HL-60 (cell line): Measurements from ENCODE around the gene WDR26.

Experiments
- DNase-seq, 2 experiments: peaks; one replicate each; pipeline ENCODE4 v3.0.0-alpha.2; 2010 to 2020; ENCODE audit warnings: low read depth in 1 of 2, low spot score in 1 of 2
- H3K27ac ChIP-seq: fragments of 250-450 bp; sonication (Bioruptor Pico); replicated peaks from 2 replicates; pipeline ENCODE4 v1.5.1; 2020; ENCODE audit warnings: mild to moderate bottlenecking, moderate library complexity
- H3K27me3 ChIP-seq: fragments of 250-450 bp; sonication (Bioruptor Pico); 2 replicates; pipeline ENCODE4 v1.5.1; 2021; ENCODE audit warnings: mild to moderate bottlenecking, moderate library complexity; ENCODE audit not compliant: insufficient read depth, poor library complexity, severe bottlenecking
- H3K4me3 ChIP-seq: replicated peaks from 2 replicates; pipeline ENCODE4 v1.5.1; 2011; ENCODE audit warnings: mild to moderate bottlenecking, control low read depth, low read length; ENCODE audit not compliant: insufficient read depth
- GABPA ChIP-seq: IDR thresholded peaks from 2 replicates; pipeline ENCODE4 v1.6.1; 2012; ENCODE audit warnings: low read depth
- POLR2AphosphoS5 ChIP-seq: IDR thresholded peaks from 2 replicates; pipeline ENCODE4 v1.6.1; 2012; ENCODE audit warnings: low read depth
- SPI1 ChIP-seq: IDR thresholded peaks from 2 replicates; pipeline ENCODE4 v1.6.1; 2012; ENCODE audit warnings: low read depth, mild to moderate bottlenecking, borderline replicate concordance
- TF ChIP-seq, protein P1 (sequence below): IDR thresholded peaks from one replicate; pipeline ENCODE4 v1.5.1; 2011; ENCODE audit warnings: low read length, control low read depth, inconsistent platforms; ENCODE audit not compliant: insufficient read depth
- TF ChIP-seq, protein P2 (sequence below): IDR thresholded peaks from 2 replicates; pipeline ENCODE4 v1.6.1; 2012; ENCODE audit warnings: low read depth; ENCODE audit not compliant: insufficient replicate concordance

WDR26 gene

GRCh38 chr1:224408294-224408590, 26.4 kb downstream of the WDR26 start:
- TF ChIP-seq GABPA (no peak), SPI1 (no peak), POLR2AphosphoS5 (no peak)
- TF ChIP-seq, protein P1, sequence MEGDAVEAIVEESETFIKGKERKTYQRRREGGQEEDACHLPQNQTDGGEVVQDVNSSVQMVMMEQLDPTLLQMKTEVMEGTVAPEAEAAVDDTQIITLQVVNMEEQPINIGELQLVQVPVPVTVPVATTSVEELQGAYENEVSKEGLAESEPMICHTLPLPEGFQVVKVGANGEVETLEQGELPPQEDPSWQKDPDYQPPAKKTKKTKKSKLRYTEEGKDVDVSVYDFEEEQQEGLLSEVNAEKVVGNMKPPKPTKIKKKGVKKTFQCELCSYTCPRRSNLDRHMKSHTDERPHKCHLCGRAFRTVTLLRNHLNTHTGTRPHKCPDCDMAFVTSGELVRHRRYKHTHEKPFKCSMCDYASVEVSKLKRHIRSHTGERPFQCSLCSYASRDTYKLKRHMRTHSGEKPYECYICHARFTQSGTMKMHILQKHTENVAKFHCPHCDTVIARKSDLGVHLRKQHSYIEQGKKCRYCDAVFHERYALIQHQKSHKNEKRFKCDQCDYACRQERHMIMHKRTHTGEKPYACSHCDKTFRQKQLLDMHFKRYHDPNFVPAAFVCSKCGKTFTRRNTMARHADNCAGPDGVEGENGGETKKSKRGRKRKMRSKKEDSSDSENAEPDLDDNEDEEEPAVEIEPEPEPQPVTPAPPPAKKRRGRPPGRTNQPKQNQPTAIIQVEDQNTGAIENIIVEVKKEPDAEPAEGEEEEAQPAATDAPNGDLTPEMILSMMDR: no peak
- TF ChIP-seq, protein P2, sequence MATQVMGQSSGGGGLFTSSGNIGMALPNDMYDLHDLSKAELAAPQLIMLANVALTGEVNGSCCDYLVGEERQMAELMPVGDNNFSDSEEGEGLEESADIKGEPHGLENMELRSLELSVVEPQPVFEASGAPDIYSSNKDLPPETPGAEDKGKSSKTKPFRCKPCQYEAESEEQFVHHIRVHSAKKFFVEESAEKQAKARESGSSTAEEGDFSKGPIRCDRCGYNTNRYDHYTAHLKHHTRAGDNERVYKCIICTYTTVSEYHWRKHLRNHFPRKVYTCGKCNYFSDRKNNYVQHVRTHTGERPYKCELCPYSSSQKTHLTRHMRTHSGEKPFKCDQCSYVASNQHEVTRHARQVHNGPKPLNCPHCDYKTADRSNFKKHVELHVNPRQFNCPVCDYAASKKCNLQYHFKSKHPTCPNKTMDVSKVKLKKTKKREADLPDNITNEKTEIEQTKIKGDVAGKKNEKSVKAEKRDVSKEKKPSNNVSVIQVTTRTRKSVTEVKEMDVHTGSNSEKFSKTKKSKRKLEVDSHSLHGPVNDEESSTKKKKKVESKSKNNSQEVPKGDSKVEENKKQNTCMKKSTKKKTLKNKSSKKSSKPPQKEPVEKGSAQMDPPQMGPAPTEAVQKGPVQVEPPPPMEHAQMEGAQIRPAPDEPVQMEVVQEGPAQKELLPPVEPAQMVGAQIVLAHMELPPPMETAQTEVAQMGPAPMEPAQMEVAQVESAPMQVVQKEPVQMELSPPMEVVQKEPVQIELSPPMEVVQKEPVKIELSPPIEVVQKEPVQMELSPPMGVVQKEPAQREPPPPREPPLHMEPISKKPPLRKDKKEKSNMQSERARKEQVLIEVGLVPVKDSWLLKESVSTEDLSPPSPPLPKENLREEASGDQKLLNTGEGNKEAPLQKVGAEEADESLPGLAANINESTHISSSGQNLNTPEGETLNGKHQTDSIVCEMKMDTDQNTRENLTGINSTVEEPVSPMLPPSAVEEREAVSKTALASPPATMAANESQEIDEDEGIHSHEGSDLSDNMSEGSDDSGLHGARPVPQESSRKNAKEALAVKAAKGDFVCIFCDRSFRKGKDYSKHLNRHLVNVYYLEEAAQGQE: no peak
- Histone ChIP-seq H3K27ac (no peak overlapping the region), H3K4me3 (no peak overlapping the region), H3K27me3 (no peaks in the 10 kb centered on the region)
- no peak for DNase-seq

DNA sequence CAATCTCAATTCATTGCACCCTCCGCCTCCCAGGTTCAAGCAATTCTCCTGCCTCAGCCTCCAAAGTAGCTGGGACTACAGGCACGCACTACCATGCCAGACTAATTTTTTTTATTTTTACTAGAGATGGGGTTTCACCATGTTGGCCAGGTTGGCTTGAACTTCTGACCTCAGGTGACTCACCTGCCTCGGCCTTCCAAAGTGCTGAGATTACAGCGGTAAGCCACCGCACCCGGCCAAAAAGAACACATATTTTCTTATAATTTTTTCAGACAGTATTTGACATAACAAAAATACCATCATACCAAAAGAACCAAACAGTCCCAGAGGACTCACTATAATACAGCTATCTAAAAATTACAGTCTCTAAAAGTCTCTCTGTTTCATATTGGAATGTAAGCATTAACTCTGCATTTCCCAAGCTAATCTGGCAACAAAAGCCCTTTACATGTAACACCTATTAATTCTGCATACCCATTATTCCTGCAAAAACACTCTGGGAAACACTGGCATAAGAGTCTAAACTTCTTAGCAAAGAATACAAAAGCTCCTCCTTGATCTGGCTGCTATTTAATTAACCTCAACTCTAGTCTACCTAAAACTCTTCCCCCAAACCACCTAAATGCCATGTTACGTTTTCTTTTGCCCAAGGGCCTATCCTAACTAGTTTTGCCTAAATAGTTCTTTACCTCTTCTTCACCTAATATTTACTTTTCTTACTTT, 26.9 kb downstream of the WDR26 start:
- TF ChIP-seq, protein P1: no peak
- TF ChIP-seq, protein P2: no peak
- no peak for TF ChIP-seq SPI1
- no peak for TF ChIP-seq GABPA
- TF ChIP-seq POLR2AphosphoS5: no peak
- no peaks in the 10 kb centered on the region for H3K27me3 ChIP-seq
- no peak overlapping the region for H3K27ac ChIP-seq
- H3K4me3 ChIP-seq: no peak overlapping the region
- DNase-seq: no peak

DNA sequence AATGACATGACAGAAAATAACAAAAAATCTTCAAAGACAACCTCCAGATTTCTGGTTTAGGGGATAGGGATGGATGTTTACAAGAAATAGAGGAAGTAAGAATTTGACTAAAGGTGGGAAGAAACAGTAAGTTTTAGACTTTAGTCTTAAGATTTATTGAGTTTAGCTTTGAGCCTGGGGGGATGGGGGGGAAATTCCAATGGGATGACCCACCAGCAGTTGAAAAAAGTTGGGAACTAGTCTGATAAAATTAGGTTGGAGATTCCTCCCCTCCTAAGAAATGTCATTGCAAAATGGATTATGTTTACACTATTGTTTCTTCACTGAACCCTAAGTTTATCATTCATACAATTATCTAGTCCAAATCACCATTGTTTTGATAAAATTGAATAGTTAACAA, 28.4 kb downstream of the WDR26 start:
- TF ChIP-seq SPI1 (no peak), POLR2AphosphoS5 (no peak), GABPA (no peak)
- TF ChIP-seq, protein P2: no peak
- TF ChIP-seq, protein P1: no peak
- no peaks in the 10 kb centered on the region for H3K27me3 ChIP-seq
- no peak overlapping the region for H3K4me3 ChIP-seq
- no peak for DNase-seq
- H3K27ac ChIP-seq: no peak overlapping the region
